ENCODE results near the gene ZNF423.

Gene ZNF423

GRCh38 chr16:49712106-49712505, 143.8 kb downstream of the ZNF423 start:
- DNase-seq, result no peak

GRCh38 chr16:49709057-49709456, 146.9 kb downstream of the ZNF423 start:
- no peak for DNase-seq

- DNase-seq, result no peak
Measured at GRCh38 chr16:49708491-49708890, 147.4 kb downstream of the ZNF423 start.

GRCh38 chr16:49706620-49707355, 149.1 kb downstream of the ZNF423 start:
- DNase-seq, result no peak

- DNase-seq, result no peak
Measured at GRCh38 chr16:49704586-49705155, 151.2 kb downstream of the ZNF423 start.

DNA sequence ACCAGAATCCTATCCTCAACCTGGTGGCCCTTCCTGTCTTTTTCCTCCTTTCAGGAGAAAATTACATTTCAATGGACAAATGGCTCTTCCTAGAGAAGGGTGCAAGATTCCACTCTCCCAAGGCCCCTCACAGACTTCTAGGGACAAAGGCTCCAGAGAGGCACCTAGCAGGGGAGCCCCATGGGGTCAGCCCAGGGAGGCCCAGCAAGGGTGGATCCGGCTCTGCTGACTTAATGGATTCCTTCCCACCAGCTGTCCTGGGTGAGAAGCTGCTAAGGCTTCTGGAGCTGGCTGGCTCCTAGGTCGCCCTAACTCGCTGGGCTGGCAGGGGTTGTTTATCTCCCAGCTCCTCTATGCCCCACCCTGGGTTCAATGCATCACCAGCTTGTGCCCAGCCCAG, 152.4 kb downstream of the ZNF423 start:
- DNase-seq, result no peak

GRCh38 chr16:49701789-49702494, 154.0 kb downstream of the ZNF423 start:
- no peak for DNase-seq

- no peak for DNase-seq
Measured at GRCh38 chr16:49701065-49701685, 154.7 kb downstream of the ZNF423 start.

DNA sequence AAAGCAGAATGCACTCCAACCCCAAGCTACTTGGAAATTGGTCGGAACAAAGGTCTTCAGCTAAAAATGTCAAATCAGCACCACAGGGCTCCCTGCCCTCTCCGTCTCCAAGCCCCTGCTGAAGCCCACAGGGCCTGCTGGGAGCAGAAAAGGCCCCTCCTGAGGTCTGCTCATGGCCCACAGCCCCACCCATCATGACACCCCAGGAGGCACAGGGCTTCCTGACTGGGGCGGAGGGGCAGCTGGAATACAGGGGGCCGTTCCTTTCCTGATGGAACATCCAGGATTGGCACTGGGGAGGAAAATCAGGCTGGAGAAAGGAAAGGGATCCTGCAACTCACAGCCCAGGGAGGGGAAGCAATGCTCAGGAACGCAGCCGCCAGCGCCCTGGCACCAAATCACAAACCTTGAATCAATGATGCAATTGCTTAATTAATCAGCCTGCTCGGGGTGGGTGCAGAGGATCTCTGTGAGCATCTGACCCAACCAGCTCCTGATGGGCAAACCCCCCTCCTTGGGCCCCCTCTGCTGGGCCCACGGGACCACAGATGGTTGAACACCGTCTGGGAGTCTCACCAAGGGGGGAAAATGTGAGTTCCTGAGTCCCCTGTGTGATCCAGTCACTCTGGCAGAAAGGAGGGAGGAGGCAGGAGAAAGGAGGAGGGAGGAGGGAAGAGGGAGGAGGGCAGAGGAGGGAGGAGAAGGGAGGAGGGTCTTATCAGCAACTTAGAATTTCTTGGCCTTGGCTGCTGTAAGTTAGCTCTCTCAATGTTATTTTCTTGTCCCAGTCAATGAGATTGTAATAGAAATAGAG, 155.5 kb downstream of the ZNF423 start:
- no peak for DNase-seq

DNA sequence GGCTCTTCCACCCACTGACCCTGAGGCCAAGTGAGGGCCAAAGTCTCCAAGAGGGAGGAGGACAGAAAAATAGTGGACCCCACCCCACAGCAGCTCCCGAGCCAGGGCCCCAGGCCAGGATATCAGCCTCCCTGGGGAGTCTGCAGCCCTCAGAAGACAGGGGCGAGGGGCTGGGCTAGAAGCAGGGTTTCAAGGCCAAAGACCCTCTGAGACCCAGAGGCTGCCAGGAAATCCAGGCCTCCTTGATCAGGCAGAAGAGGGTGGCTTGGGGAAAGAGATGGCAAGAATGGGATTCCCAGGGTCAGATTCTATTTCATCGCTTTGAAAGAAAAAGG, 156.1 kb downstream of the ZNF423 start:
- no peak for DNase-seq

DNA sequence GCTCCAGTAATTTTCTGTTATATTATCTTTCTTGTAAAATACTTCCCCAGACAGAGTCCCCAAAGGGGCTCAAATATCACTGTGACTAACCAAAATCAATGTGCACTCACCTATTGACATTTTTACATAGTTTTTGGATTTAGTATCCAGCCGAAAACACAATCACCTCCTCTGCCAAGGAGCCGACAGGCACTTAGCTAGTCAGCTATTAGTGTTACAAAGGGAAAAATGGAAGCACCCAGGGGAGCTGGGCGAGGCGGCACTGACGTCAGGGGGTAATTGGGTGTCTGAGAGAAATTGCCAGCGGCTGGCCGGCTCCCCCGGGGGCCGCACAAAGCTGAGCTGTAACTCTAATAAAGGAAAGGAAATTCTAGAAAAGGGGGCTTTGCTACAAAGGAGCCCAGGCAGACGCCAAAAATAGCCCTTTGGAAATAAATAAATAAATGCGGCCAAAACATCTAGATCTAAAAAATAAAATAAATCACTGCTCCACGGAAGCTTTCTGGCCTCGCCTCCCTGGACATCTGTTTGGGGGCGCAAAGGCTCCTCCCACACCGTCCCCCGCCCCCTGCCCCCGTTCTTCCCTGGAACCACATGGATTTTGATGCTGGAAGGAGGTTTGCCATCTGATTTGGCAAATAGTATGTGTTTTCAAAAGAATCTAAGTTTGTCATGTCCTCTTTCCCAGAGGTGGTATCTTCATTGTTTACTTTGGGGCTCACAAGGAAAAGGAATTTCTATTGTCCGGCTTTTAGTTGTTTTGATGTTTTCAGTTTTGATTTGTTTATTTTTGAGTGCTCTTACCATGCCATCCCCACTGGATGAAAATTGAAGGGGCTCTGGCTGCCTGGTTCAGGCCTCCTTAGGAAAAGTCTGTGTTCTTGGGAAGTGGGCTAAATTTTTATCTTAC, 156.7 kb downstream of the ZNF423 start:
- no peak for DNase-seq

GRCh38 chr16:49698453-49698815, 157.5 kb downstream of the ZNF423 start:
- DNase-seq, result no peak

DNA sequence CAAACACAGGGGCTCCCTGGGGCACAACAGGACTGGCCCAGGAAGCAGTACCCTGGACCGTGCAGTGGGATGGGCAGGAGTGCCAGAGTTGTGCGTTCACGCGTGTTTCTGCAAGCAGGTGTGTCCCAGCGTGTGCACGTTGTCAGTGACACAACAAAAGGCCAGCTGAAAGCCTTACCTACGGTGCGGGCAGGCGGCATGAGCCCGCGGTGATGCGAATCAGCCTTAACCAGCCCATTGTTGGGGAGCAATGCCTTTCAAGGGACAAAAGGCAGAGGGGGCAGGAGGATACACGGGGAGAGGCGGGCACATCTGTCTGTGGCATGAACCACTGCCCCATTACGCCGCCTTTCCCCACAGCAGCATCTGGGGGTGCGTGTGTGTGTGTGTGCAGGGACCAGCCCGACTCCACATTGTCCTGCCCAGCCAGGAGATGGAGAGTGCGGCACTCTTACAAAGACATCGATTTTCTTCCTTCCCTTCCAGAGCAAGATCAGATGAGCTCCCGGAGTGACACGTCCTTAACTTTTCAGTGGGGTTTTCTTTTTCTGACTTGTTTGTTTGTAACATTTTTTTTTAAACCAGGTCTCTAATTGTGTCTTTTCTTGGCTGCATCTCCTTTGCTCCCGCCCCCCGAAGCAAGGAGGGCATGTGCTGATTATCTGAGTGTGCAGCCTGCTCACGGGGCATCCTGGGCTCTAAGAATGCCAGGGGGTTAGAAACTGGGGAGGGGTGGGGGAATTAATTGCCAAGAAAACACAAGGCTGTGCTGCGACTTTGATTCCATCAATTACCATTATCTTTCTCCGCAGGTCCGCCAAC, 158.1 kb downstream of the ZNF423 start:
- no peak for DNase-seq

GRCh38 chr16:49696414-49697101, 159.4 kb downstream of the ZNF423 start:
- DNase-seq, result no peak

DNA sequence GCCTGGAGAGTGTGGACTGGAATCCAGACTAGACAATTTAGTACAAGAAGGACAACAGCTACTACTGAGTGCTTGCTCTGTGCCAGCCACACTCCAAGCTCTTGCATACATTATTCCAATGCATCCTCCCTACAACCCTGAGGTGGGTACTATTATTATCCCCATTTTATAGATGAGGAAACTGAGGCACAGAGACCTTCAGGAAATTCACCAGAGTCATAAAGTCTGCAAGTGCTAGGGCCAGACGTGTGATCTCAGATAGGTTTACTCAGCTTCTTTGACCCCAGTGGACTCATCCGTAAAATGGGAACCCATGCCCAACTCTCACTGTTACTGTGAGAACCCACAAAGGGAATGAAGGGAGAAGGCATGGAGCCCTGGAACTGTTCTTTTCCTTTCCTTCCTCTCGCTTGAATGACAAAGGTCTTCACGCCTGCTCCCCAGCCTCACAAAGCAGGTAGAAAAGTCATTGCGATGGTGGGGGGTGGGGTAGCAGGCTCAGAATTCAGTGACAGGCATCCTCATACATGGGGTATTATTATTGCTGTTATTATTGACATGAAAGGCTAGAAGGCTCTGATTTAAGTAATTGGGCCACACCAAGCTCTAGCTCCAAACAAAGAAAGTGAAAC, 160.0 kb downstream of the ZNF423 start:
- DNase-seq, result no peak

DNA sequence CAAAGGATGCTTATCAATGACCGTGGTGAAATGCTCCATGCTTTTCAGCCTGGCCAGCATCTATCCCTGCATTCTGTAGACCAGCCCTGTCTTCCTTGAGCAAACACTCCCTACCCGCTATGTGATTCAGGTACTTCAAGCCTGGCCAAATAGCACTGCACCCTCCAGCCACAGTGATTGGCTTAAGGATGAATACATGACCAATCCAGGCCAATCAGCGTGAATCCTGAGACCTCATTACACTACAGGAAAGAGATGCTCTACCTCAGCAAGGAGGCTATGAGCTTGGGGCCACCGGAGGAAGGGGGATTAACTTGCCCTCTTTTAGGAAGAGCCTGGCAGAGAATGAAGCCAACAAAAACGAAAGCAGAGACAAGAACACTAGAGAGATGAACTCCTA, 162.5 kb downstream of the ZNF423 start:
- no peak for DNase-seq

DNA sequence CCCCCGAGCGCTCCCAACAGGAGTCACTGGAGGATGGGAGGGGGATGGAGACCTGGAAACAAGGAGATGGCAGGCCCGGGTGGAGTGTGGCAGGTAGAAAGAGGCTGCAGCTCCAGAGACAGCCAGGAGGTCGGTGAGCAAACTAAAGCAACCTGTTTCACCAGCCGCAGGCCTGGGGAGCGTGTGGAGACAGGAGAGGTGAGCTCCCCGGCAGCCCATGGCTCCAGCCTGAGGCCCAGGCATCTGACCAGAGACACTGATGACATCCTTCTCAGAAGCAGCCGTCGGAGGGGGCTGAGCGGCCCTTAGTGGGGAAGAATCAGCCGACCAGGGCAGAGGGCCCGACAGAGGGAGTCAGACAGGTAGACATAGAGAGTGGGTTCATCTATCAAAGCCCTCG, 165.1 kb downstream of the ZNF423 start:
- DNase-seq, result no peak

DNA sequence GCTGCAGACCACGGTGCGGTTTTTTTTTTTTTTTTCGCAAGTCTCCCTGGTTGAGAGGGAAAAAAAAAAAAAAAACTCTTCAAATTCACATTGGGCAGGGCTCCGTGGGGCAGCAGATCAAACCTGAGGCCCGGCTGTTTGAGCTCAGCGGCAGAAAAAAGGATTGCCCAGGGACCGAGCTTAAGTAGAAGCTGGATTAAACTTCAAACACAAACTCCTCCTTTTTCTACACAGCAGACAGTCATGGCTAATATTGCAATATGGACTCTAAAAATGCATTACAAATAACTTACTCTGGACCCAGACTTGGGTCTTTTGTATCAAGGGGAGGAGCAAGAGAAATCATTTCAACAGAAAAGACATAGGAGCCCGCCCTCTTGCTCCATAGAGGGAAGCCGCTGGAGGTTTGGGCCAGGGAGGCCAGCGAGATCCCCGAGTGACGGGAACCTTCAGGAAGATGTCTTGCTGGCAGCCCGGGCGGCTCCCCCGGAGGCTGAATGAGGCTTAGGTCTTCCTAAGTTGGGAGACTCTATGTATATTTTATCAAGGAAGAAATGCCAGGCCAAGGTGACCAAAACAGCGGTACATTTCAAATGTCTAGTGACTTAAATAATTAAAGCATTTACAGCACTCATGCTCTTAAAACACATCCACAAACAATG, 167.7 kb downstream of the ZNF423 start:
- no peak for DNase-seq

DNA sequence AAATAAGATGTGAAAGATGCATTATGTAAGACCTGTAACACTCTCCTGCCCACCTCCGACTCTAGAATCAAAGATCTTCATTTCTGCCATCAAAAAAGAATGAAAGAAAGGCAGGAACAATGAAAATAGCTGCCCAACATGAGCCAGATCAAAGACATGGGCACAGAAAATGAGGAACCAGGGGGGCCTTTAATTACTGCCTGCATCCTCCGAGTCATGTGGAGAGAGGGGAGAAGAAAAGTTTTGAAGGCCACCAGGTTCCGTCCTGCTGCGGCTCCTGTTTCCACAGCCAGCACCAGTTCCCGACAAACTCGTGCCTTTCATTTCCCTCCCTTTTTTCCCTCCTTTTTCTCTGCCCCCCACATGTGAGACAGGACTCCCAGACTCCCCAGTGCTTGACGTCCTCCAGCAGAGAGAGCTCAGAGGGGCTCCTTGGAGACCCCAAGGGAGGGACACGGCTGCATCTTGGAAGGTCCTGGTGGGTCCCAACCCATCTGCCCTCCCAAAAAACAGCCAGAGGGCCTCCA, 168.4 kb downstream of the ZNF423 start:
- DNase-seq, result no peak
